SKM-1 (cell line): Measurements from ENCODE around the gene ABL1.

Experiments used
- DNase-seq: peaks from one replicate; lab custom pipeline; 2025; ENCODE audit not compliant: unreplicated experiment; lab: John Stamatoyannopoulos, UW

The ABL1 gene

DNA sequence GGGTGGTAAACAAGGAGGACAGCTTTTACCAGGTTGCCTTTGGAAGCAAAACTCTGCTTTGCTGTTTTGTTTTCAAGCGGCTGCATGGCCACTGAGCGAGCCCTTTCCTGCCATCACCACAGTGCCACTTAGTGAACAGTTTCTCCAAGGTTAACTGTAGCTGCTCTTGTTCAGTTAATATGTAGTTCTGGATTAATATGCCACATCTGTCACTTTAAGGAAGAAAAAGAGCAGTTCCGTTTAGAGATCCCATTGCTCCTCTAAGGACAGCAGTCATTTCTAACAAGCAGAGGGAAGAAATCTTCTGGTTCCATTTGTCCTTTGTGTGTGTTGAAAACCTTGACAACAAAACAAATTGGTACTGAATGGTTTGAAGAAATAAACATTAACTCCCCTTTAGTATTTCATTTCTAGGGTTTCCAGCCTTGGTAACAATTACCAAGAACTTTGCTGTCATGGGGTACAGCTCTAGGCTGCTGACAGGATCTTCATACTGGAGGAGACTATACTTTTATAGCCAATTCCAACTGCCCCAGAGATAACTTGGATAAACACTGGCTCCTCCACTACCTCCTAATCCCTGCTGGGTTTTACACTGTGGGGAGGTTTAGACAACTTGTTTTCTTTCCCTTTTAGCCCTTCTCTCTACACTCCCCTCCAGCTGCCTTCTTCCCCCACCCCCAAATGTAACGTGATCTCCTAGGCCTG lies 10.3 kb upstream of the ABL1 start:
- DNase-seq: no peak

GRCh38 chr9:130825351-130825651 lies 9.8 kb upstream of the ABL1 start:
- DNase-seq: no peak

DNA sequence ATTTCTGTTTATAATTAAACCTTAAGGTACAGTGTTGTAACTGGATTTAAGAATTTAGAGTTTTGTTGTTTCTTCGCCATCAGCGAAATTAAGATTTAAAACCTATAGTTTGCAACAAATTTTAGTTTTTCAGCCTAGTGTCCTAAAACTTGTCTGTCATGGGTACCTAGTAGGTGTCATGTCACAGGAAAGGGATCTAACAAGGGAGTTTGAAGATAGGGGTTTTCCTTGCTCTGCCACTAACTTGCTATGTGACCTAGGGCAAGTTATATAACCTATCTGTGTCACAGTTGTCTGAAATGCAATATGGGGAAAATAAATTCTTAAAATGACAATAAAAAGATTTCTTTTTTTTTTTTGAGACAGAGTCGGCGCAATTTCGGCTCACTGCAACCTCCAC lies 9.2 kb upstream of the ABL1 start:
- DNase-seq: no peak

- no peak for DNase-seq
Measured at GRCh38 chr9:130829762-130830161, 5.3 kb upstream of the ABL1 start.

DNA sequence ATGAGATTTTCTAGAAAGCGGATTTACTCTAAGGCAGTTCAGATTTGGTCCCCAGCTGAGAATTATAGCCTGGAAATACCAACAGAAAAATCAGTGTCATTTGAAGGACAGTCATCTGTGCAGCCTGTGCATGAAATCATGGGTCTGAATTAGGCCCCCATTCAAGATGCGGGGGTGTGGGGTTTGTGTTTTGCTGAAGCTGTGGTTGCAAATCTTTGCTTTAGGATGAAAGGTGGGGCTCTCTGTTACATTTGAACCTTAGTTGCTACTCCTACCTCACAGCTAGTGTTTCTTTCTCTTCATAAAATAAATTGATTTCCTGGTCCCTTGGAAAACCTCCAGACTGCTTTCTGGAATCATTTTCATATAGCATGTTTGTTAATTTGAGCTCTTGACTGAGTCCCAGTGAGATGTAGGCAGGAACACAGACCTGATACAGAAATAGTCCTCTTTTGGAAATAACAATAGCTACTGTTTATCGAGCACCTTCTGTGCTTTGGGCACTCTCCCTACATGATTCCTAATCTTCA lies 4.8 kb upstream of the ABL1 start:
- DNase-seq: no peak

- DNase-seq: no peak
Measured at GRCh38 chr9:130831077-130831476, 4.0 kb upstream of the ABL1 start.

- no peak for DNase-seq
Measured at GRCh38 chr9:130833031-130833990, 1.7 kb upstream of the ABL1 start.

DNA sequence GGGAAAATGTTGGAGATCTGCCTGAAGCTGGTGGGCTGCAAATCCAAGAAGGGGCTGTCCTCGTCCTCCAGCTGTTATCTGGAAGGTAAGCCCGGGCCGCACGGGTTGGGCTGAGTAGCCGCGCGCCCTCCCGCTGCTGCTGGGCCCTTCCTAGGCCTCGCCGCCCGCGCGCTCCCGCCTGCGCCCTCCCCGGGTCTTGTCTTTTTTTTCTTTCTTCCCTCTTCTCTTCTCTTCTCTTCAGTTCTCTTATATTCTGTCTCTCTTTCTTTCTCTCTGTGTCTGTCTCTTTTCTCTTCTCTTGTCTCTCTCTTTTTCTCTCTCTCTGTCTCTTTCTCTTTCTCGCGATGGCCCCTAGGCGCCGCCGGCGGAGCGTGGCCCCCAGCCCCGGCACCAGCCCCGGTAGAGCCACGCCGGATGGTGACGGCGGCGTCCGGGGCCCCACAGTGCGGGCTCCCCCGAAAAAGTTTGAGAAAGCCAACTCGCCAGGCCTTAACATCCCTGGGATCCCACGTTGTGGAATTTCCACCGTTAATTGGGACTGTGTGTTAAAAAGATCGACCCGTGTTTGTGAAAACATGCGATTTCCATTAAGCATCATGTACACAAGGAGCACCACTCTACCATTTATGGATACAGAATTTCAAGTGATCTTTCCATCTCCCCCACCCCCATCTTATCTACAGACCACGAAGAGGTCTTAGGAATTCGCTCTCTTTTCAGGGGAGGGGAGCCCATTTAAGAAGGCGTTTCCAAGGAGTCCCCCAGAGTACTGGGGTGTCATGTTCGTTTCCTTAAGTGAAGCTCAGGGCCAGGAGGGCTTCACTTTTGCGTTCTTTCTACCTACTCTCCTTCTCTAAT lies 616 bp downstream of the ABL1 start:
- no peak for DNase-seq

- DNase-seq: no peak
Measured at GRCh38 chr9:130837002-130837511, 2.0 kb downstream of the ABL1 start.

DNA sequence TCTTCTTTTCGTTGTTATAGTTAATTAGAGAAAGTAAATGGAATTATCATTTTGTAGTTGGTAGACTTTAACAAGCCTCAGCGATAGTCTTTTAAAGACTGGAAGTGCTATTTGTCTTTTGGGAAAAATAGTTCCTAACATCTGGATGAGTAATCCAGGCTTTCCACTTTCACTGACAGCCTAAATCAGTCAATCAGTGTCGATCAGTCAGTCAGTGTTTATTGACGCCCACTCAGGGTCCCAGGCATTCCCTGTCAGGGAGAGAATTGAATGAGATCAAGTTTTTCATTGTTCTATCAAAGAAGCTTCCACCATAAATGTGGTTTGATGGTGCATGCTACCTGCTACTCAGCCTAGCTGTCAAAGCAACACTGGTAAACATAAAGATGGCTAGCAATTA lies 2.6 kb downstream of the ABL1 start:
- no peak for DNase-seq

GRCh38 chr9:130839132-130840111 lies 4.4 kb downstream of the ABL1 start:
- DNase-seq: peak; percentile 5

GRCh38 chr9:130842545-130842944 lies 7.5 kb downstream of the ABL1 start:
- no peak for DNase-seq

DNA sequence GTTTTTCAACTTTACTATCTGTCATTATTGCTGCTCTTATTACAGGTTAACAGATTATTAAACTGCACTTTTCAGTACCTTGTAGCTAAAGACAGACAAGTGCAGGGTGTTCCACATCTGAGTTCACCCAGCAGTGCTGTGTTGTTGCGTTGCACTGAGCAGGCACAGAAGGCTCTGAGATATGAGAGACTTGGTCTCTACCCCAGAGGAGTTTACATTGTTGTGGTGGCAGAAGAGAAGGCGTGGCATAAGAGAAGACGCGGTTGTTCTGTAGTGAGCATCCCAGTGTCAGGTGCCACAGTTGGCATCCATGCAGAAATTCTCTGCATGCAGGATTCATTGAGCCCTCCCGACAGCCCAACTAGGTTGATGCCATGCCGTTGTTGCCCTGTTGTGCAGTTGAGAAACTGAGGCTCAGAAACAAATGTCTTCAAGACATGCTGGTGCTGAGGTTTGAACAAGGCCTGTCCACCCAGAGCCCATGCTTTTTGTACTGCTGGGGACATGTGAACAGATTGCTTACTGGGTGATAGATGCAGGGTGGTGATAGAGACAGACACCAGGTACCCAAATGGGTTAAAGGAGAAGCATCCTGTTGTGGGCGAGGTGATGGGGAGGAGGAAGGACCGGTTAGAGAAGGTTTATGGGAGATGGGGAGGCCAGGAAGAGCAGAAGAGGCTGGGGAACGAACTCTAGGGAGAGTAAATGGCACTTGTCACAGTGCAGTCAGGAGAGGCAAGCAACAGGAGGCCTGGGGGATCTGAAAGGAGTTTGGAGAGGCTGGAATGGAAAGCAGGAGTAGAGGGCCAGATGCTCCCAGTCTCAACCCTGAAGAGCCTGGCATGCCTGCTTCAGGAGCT lies 8.2 kb downstream of the ABL1 start:
- no peak for DNase-seq

GRCh38 chr9:130844044-130844451 lies 9.0 kb downstream of the ABL1 start:
- DNase-seq: no peak

DNA sequence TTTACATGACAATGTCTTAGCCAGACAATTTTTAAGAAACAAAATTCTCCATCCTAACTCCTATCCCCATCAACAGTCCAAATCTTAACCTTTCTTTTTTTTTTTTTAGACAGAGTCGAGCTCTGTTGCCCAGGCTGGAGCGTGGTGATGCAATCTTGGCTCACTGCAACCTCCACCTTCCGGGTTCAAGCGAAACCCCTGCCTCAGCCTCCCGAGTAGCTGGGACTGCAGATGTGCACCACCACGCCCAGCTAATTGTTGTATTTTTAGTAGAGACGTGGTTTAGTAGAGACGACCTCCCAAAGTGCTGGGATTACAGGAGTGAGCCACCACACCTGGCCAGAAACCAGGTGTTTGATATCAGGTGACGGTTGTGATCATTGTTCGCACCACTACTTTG lies 10.2 kb downstream of the ABL1 start:
- DNase-seq: no peak

- DNase-seq: no peak
Measured at GRCh38 chr9:130845901-130846481, 10.9 kb downstream of the ABL1 start.

DNA sequence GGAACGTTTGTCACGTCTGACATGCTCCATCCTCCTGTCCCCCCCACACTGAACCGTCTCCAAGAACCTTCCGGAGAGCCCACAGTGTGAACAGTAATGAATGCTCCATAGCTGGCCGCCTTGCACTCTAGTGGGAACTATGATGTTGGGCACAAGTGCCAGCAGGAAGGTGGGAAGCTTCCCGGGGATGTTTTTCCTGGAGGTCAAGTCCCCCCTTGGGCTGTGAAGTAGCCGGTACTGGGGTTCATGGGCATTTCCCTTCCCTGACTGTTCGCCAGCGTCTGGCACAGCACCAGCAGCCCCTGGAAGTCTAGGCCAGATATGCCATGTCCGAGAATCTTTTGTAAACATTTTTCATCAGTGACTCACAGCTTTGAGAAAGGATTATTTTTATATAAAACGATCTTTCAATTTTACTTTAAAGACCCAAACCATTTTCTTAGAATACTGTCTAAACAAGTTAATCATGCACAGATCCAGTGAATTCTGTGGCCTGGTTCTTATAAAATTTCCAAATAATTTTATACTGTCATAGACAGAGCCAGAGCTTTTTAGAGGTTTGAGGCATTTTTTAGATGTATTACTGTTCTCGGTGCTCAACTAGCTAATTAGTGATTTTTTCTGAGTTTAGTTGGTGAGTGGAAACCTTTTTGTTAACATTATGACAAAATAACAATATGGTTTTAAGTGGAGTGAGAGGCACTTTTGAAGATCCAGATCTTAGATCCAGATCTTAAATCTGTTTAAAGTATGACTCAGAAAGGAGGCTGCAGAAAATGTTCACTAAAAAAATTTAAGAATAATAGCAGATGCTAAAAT lies 11.6 kb downstream of the ABL1 start:
- DNase-seq: no peak
